OCI-M2 (cell line): Measurements from ENCODE around the gene TSHZ2.

Source experiments
- DNase-seq: peaks from one replicate; lab custom pipeline; 2025; ENCODE audit not compliant: unreplicated experiment; lab: John Stamatoyannopoulos, UW

TSHZ2 gene

DNA sequence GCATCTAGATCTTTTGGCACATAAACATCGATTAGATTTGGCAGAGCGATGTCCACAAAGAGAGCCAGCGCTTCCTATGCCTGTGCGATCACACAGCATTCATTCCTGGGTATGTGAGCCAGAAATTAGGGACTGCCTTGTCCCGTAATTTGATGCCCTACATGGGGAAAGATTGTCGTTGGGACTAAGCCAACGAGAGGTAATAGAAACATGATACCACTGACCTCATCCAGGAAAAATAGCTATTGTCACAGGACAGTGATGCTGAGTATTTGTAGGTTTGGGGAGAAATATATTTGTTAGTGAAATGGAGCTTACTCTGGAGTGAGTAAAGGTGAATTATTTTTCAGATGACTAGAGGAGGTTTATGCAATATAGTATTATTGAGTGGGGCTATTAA lies 154.0 kb downstream of the TSHZ2 start:
- DNase-seq = no peak

DNA sequence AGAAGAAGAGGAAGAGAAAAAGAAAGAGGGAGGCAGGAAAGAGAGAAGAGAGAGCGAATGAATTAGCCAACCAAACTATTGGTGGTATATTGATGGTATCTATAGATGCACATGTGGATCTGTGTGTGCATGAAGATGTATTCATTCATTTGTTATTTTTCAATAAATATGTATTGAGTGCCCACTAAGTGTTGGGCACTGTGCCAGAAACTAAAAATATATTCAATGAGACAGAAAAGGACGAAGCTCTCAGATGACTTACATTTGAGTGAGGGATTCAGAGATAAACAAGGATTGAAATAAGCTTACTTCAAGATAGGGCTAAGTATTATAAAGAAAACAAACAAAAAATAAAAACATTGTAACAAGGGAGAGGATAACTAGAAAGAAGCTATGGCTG lies 154.9 kb downstream of the TSHZ2 start:
- no peak for DNase-seq

DNA sequence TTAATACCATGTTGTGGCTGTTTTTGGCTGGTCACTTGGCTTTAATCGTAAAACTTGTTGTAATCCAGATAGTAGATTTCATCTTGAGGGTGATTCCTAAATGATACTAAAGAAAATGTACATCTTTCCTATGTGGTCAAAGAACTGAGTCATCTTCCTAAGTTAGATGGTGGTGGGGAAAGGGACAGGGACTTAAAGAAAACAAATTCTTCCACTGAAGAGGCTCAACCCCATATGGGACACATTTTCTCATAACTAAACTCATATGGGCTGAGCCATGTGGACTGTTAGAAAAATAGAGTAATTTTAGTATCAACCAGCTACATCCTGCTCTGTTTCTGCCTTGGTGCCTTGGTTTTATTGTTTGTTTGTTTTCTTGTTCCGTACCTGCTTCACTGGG lies 155.8 kb downstream of the TSHZ2 start:
- DNase-seq = no peak

DNA sequence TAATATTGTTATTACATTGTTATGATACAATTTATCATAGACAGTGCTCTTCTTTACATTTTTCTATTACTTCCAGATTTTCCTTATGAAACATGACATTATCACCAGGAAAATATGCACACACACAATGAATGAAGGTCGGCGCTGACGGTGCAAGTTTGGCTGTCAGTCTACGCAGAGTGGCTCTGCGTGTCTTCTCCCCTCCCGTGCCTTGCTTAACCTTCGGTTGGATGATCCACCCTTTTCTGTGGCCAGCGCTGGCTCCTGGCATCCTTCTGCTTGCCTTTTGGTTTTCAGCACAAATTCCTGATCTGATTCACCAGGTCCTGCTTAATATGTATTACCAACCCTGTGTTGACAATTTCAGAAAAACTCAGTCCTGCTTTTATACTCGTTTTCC lies 157.4 kb downstream of the TSHZ2 start:
- DNase-seq = no peak

DNA sequence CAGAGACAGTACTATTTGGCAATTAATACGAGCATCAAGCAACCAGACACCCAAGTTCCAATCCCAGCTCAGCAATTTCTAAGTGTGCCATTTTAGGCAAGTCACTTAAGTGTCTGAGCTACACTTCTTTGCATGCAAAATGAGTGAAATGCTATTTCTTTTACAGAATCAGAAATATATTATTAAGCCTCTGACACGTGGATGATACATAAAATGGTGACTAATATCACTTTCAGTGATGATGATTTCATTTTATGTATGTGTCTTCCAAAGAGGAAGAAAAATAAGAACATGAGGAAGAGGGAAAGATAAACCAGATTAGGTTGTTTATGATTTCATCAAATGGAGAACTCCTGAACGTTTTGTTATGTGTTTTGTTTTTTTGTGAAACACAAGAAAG lies 158.6 kb downstream of the TSHZ2 start:
- no peak for DNase-seq

DNA sequence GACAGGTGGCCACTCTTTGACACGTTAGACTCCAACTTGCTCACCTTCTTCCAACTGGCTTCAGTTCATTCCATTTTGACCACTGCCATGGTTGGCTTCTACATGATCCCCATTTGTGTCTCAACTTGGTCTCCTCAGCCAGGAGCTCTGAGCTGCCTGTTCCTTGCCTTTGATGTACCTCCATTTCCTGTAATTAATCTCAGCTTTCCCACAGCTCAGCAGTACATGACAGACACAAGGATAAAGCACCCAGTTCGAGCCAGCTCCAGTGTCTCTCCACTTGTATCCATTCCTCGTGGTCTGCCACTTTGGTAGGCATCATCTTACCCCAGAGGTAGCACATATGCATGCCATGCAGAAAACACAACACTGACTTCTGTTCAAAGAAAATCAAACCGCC lies 161.0 kb downstream of the TSHZ2 start:
- no peak for DNase-seq

DNA sequence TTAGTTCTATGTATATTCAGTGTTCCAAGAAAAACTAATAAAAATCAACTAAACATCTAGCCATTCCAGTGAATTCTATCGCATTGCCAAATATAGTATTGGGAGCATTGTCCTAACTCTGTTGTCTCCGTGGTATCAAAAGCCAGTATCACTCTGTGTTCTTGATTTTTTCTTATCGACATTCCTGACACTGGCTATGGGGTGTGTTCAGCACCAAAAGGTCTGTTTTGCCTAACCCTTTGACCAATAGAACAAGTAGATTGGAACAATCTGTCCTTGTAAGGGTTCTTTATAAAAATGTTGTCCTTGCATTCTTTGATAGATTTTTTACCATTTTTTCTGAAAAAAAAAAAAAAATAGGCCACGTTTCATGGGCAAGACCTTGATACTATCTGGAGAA lies 161.5 kb downstream of the TSHZ2 start:
- no peak for DNase-seq

DNA sequence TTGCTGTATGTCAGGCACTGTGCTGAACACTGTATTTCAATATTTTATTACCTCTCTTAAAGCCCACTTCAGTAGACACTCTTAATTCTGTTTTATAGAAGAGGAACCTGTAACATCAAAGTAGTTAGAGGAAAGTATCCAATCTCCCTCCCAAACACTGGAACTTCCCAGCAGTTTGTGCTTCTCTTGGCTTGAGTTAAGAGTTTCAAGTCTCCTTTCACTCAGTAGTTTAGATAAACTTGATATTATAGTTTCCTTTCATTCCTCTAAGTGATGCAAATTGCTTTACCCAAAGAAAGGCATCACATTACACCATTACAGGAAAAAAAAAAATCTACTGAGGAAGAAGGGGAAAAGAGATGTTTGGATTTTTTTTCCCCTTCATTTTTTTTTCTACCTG lies 164.3 kb downstream of the TSHZ2 start:
- DNase-seq = no peak

DNA sequence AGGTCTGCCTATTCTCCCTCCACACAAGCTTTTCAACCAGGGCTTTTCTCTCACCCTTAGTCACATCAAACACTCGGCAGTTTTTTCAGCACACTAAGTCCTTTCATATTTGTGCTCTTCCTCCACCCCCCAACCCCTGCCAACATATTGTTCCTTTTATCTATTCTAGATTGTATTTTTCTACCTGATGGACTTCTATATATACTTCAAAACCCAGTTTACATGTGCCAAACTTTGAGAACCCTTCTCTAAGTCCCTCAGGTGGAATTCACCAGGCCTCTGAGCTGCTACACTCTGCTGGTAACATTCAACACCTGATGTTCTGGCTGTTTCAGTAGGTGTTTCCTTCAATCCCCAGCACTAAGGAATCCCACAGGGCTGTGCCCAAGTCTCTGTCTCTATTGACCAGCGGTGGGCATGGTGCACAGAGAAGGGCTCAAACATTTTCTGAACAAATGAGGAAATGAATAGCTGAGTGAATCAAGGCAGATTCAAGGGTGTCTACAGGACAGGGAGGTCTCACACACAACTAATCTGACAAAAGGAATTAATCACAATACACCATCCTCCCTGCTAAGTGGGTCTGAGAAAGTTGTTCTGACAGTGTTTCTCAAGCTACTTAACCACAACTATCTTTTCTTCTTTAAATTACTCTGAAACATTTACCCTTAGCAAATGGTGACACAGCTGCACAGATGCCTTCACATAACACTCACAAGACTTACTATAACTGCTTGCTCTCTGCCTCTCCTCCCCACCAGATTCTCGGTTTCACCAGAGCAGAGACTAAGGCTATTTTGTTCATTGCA lies 166.5 kb downstream of the TSHZ2 start:
- no peak for DNase-seq

DNA sequence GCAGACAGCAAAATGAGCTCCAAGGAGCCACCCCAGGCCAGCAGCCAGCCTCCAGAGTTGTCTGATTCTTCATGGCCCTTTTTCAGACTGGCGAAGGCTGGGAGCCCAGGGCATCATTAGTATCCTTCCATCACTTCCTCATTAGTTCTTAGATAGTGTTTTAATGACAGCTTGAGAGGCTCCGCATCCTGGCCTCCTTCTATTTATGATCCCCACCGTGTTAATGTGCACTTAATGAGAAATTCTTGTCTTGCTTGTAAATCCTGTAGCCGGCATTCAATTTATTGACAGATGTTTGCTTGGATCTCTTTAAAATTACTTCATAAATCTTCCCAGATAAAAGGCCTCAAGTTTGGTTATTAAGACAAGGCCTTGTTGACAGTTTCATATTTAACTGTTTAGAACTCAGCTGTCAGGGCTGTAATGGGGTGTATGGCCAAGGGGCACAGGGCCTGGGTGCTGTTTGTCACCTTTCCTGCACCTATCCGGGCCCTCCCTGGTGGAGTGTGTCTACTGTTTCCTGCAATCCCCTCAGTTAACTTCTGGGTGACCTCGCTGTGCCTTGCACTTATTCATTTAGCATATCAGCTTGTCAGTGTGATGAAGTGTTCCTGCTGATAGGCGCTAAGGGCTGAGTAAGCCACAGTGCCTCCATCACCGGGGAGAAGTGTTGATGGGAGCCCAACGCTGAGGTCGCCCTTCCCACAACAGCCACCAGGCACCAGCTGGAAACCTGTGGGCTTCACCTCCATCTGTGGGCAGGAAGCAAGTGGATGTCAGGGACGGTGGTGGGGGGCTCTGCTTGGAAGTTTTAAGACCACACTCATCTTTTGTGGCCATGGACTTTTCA lies 169.3 kb downstream of the TSHZ2 start:
- DNase-seq = no peak

DNA sequence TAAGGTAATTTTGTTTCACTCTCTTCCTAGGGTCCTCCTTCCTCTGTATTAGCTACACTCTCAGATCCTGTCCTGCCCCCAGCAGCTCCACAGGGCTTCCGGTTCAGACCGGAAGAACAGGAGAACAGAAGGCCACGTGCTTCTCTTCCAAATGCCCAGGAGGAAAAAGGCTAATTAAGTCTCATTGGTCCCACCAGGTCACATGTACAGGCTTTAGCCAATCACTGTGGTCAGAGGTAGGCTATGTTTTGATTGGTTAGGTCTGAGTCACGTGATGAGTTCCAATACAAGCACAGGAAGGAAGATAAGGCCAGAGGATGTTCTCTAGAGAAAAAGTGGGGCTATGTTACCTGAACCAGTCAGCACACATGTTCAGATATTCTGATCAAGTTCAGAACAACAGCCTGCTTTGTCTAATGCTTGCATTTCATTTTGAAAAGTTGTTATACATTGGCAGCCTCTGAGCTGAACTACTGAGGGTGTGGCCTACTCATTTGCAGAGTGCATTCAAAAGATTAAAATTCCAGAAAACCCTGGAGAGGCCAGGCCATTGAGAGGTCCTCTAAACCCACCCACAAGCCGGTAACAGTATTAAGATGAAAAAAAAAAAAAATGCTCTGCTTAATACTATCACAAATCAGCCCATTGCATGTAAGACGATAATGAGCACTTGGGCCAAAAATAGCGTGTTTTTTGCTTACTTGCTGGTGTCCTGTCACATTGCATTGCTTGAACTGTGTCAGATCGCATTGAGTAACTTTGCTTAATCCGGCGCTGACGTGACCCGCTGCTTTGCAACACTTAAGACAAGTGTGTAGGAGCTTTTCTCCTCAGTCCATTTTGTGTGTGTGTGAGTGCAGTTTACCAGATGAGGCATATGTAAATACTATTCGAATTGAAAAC lies 170.3 kb downstream of the TSHZ2 start:
- no peak for DNase-seq

DNA sequence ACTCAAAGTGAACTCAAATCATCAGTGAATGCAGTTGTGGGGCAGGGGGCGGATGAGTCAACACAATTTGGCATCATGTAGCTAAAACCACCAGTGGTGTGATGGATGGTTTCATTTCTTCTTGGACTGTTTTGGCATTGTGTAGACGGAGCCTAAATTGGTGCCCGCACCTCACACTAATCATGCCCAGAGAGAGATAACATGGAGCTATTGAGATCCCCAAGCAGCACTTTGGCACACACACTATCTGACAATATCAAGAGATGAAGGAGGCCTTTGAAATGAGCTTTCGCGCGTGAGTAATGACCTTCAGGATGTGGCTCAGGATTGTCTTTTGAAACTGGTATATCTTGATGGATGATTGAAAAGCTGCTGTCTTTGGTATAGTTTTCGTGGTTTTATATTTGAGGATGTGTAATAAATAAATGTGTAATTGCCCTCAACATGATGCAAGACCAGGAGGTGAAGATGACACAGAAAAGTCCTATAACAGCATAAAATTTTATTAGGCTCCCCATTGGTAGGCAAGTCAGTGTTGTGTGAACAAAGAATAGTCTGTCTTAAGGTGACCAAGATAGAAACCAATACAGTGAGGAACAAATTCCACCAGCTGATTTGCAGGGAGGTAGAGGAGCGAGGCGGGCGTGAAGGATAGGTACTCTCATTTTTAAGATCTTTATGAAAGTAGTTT lies 174.2 kb downstream of the TSHZ2 start:
- DNase-seq = no peak

DNA sequence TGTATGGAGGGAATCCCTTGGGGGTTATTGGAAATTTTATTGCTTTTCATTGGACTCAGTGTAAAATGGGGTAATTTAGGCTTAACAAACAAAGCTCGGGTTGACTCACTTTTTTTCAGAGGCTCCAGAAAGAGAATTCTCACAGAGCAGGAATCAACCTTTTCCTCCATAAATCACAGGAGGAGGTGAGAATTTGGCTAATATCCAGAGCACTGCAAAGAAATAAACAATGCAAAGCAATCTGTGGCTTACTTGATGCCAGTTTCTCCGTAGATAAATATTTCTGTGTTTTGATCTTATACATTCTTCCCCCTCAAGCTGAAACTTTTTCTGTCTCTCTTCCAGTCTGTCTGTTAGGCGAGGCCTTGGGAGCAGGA lies 176.6 kb downstream of the TSHZ2 start:
- DNase-seq = no peak

DNA sequence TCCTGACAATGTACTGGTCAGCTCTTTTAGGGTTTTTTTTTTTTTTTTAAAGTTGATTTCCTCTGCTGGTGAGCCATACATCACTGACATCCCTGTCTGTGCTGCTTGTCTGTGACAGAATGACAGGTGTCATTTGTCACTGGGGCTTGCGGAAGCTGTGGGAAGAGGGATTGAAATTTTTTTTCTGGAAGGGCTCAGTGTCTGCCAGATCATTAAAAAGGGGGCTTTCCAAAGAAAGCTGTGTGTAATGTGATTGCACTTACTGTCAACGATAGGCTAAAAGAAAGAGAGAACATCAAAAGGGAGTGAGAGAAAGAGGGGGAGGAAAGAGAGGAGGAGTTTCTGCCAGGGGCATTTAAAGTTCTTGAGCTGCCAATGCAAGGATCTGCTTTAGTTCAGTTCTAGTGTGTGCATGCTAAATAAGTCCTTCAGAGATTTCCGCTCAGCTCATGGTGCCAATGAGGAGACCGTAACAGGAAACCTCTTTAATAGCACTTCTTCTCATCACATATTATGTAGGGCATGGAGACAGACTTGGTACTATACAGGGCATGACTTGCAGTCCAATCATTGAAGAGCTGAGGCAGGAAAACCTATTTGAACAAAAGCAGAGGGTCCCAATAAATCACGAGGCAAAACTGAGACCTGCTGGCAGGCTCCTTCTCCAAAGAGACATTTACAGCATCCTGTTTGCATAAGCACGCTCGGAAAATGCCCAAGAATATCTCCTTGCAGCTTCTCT lies 177.2 kb downstream of the TSHZ2 start:
- no peak for DNase-seq

DNA sequence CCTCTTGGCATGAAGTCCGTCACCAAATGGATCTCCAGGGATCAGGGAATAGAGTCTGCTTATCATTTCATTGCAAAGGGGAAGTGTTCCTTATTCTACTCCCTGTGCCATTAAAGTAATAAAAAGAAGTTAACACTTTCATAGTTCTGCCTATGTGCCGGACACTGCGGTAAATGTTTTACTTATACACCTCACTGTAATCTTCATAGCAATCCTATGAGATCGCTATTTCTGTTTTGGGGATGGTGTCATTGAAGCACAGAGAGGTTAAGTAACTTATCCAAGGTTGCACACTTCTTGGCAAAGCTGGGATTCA lies 177.7 kb downstream of the TSHZ2 start:
- no peak for DNase-seq

DNA sequence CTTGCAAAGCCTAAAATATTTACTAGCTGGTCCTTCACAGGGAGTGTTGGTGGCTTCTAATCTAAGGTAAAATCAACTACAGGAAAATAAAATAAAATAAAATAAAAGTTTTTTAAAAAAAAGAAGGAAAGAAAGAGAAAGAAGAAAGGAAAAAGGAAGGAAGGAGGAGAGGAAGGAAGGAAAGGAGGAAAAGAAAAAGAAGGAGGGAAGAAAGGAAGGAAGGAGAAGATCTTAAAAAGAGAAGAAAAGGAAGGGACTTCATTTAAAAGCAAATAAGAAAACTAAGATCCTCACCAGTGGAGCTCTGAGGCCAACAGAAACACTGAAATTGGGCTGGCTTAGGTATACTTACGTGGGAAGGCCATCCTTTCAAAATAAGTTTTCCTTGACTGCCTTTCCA lies 178.4 kb downstream of the TSHZ2 start:
- no peak for DNase-seq

DNA sequence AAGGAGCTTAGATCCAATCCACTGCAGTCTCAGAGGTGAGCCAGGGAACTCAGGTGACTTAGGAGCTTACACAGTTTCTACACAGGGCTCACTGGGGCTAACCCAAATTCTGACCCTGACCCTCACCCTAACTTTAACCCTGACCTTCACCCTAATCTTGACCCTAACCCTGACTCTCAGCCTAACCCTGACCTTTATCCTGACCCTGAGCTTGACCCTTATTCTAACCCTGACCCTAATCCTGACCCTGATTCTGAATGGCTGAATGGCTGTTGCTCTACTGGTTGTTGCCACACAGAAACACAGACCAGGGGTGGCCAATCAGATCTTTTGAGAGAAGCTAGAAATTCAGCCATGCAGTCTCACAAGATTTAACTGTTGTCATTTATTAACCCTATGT lies 180.1 kb downstream of the TSHZ2 start:
- no peak for DNase-seq

DNA sequence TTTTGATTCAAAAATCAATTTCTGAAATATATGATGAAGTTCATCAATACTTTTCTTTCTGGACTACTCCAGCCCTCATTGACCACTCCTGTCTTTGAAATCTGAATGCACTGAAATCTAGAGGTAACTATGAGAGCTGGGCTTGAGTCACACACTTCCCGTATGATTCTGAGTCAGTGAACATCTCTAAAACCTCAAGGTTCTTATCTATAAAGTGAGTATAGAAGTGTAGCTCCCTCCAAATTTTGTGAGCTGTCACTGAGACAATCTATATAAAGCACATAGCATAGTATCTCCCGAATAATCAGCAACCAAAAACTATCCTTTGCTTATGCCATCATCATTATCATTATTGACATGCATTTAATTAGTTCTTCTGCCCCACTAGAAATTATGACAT lies 182.4 kb downstream of the TSHZ2 start:
- no peak for DNase-seq

DNA sequence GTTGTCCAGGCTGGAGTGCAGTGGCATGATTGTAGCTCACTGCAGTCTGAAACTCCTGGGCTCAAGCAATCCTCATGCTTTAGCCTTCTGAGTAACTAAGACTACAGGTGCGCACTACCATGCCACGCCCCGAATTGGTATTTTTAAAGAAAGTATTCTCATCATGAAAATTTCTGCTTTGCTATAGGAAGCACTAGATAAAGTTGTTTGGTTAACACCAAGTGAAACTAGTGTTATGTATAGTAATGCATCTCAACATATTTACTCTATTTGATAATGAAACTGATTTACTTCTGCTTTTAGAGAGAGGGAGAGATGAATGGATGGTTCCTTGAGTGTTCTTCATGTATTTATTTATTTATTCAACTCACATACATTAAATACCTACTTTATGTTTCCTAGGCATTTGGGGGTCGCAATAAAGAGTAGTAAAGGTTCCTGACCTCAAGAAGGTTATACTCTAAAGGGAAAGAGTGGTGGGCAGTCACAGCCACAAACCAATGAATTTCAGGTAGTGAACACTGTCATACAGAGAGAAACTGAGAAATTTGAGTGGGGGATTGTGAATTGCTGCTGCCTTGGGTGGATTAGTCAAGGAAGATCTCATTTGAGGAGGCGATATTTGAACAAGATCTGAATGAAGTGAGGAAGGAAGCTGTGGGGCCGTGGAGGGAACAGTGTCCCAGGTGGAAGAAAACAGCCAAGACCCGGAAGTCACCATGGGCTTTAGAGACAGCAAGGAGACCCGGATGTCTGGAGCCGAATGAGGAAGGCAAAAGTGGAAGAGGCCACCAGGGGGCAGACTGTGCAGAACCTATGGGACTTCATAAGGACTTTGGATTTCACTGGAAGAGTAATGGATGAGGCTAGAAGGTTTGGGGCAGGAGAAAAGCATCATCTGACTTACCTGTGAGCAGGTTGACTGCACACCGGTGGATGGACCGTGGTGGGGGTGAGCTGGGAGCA lies 185.6 kb downstream of the TSHZ2 start:
- no peak for DNase-seq
